ENCODE measurements around the gene TCEANC.

GRCh38 chrX:13684361-13684760, 31.4 kb downstream of the TCEANC start:
- no peak for TF ChIP-seq YY1 (IDR thresholded peaks at IDR 0.05; ENCODE audit: insufficient read depth, insufficient read length)
- no peak for TF ChIP-seq ZNF274 (IDR thresholded peaks at IDR 0.05; ENCODE audit: low read depth, low read length)
- TF ChIP-seq SUZ12 (IDR thresholded peaks at IDR 0.05; ENCODE audit: extremely low read depth, insufficient read depth, insufficient read length): no peak
